ENCODE data around the gene TRAIP. TPM values are rescaled to one million over a fixed set of nuclear protein-coding genes. Genes with fewer than 3 reads are reported as not detected.

TRAIP gene
- total and polyA plus RNA-seq, 2 donors (not counting 1 experiment from before 2014, with no cell fraction given) = 2.0 to 2.5 TPM

DNA sequence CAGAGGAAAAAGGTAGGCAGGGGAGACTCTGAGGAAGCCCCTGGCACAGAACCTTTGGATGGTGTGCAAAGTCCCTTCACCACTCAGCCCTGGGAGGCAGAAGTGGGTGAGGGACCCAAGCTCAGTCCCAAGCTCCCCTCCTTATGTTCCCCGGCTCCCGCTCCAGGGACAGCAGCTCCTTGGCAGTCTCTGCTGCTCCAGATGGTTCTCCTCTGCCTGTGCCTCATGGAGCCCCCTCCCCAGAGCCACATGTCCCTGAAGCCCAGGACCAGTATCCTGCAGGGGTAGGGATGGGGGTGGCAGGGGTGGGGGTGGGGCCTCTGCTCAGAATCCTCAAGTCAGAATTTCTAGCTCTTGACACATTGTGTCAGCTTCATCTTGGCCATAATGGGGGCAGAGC, 21.4 kb upstream of the TRAIP start:
- Histone ChIP-seq H2AFZ (ENCODE audit: low read length) (no peak overlapping the region), H4K20me1 (ENCODE audit: control insufficient read depth, extremely low read depth, insufficient read depth, low read length) (no peaks in the 10 kb centered on the region), H3K79me2 (ENCODE audit: control insufficient read depth, insufficient read depth, low read length) (no peaks in the 10 kb centered on the region), H3K4me3 (replicated peaks in 1 of 4; ENCODE audit: control extremely low read depth in 1 of 4, insufficient read depth in 1 of 4, low read depth in 3 of 4, low read length in 4 of 4) (no peak overlapping the region), H3K9me3 (ENCODE audit: control insufficient read depth, insufficient read depth, low read depth, low read length) (no peaks in the 10 kb centered on the region), H3K27ac (ENCODE audit: insufficient read depth, low read length) (no peak overlapping the region), H3K4me2 (ENCODE audit: extremely low read depth, insufficient read depth, low read length) (no peak overlapping the region), H3K27me3 (ENCODE audit: control insufficient read depth, insufficient read depth, low read length) (peaks cover 16% of the 10 kb centered on the region), H3K9ac (ENCODE audit: insufficient read depth, low read length) (no peak overlapping the region), H3K4me1 (ENCODE audit: control insufficient read depth, extremely low read depth, insufficient read depth, low read length) (no peaks in the 10 kb centered on the region), H3K36me3 (ENCODE audit: control insufficient read depth, insufficient read depth, low read length) (no peaks in the 10 kb centered on the region)
- no peak for DNase-seq (ENCODE audit: low read depth in 2 of 2)
- TF ChIP-seq EZH2 (IDR thresholded peaks at IDR 0.05; ENCODE audit: low read length, missing control alignments) (no peak), CTCF (conservative IDR thresholded peaks at IDR 0.05 in 1 of 2, IDR thresholded peaks at IDR 0.05 in 1 of 2; ENCODE audit: low read depth in 1 of 2, low read length in 2 of 2) (no peak)

DNA sequence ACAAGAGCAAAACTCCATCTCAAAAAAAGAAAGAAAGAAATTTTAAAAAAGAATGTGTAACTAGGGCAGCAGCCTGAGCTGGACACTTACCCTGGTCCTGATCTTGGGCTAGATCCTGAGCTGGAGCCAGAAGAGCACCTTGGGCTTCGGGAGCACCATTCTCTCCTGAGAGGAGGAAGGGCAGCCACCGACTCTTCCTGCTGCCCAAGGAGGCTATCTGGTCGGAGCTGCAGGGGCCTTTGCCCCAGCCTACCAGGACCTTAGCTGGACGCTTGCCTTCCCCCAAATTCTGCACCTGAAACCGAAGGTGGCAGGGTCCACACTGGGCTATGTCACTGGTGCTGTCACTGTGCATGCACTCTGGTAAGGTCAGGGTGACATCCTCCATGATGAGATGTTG, 20.2 kb upstream of the TRAIP start:
- H3K9ac ChIP-seq (ENCODE audit: insufficient read depth, low read length) = no peak overlapping the region
- H3K27me3 ChIP-seq (ENCODE audit: control insufficient read depth, insufficient read depth, low read length) = peaks cover 10% of the 10 kb centered on the region
- no peak overlapping the region for H2AFZ ChIP-seq (ENCODE audit: low read length)
- no peak for DNase-seq (ENCODE audit: low read depth in 2 of 2)
- H3K4me2 ChIP-seq (ENCODE audit: extremely low read depth, insufficient read depth, low read length) = no peak overlapping the region
- H3K4me1 ChIP-seq (ENCODE audit: control insufficient read depth, extremely low read depth, insufficient read depth, low read length) = no peaks in the 10 kb centered on the region
- no peaks in the 10 kb centered on the region for H3K79me2 ChIP-seq (ENCODE audit: control insufficient read depth, insufficient read depth, low read length)
- no peak overlapping the region for H3K27ac ChIP-seq (ENCODE audit: insufficient read depth, low read length)
- H3K4me3 ChIP-seq (replicated peaks in 1 of 4; ENCODE audit: control extremely low read depth in 1 of 4, insufficient read depth in 1 of 4, low read depth in 3 of 4, low read length in 4 of 4) = no peak overlapping the region
- TF ChIP-seq CTCF (conservative IDR thresholded peaks at IDR 0.05 in 1 of 2, IDR thresholded peaks at IDR 0.05 in 1 of 2; ENCODE audit: low read depth in 1 of 2, low read length in 2 of 2) = no peak
- no peak for TF ChIP-seq EZH2 (IDR thresholded peaks at IDR 0.05; ENCODE audit: low read length, missing control alignments)
- no peaks in the 10 kb centered on the region for H3K36me3 ChIP-seq (ENCODE audit: control insufficient read depth, insufficient read depth, low read length)
- no peaks in the 10 kb centered on the region for H3K9me3 ChIP-seq (ENCODE audit: control insufficient read depth, insufficient read depth, low read depth, low read length)
- H4K20me1 ChIP-seq (ENCODE audit: control insufficient read depth, extremely low read depth, insufficient read depth, low read length) = no peaks in the 10 kb centered on the region

- Histone ChIP-seq H3K4me1 (ENCODE audit: control insufficient read depth, extremely low read depth, insufficient read depth, low read length) (no peaks in the 10 kb centered on the region), H3K36me3 (ENCODE audit: control insufficient read depth, insufficient read depth, low read length) (no peaks in the 10 kb centered on the region), H3K4me3 (replicated peaks in 1 of 4; ENCODE audit: control extremely low read depth in 1 of 4, insufficient read depth in 1 of 4, low read depth in 3 of 4, low read length in 4 of 4) (no peak overlapping the region), H3K4me2 (ENCODE audit: extremely low read depth, insufficient read depth, low read length) (no peak overlapping the region), H2AFZ (ENCODE audit: low read length) (no peak overlapping the region), H3K27me3 (ENCODE audit: control insufficient read depth, insufficient read depth, low read length) (peaks cover 27% of the 10 kb centered on the region), H3K9ac (ENCODE audit: insufficient read depth, low read length) (no peak overlapping the region), H3K27ac (ENCODE audit: insufficient read depth, low read length) (no peak overlapping the region), H3K79me2 (ENCODE audit: control insufficient read depth, insufficient read depth, low read length) (no peaks in the 10 kb centered on the region), H4K20me1 (ENCODE audit: control insufficient read depth, extremely low read depth, insufficient read depth, low read length) (no peaks in the 10 kb centered on the region), H3K9me3 (ENCODE audit: control insufficient read depth, insufficient read depth, low read depth, low read length) (no peaks in the 10 kb centered on the region)
- no peak for DNase-seq (ENCODE audit: low read depth in 2 of 2)
- TF ChIP-seq CTCF (conservative IDR thresholded peaks at IDR 0.05 in 1 of 2, IDR thresholded peaks at IDR 0.05 in 1 of 2; ENCODE audit: low read depth in 1 of 2, low read length in 2 of 2) = no peak
- no peak for TF ChIP-seq EZH2 (IDR thresholded peaks at IDR 0.05; ENCODE audit: low read length, missing control alignments)
Observed at GRCh38 chr3:49873623-49874022, 17.3 kb upstream of the TRAIP start.
